Prostate gland (tissue), 2 donors: ENCODE data around the gene FKBP7.

Source experiments
- CTCF ChIP-seq, 4 experiments: fragments of 200-600 bp in 2 of 4; fragments of 450-650 bp in 2 of 4; sonication (generic) in 2 of 4; IDR thresholded peaks; 1 replicate in 3 of 4; 2 replicates in 1 of 4; pipeline ENCODE4 v1.5.1; 2016 to 2019; ENCODE audit warnings: antibody characterized with exemption in 4 of 4, mild to moderate bottlenecking in 2 of 4, moderate library complexity in 2 of 4
- POLR2A ChIP-seq: fragments of 450-650 bp; IDR thresholded peaks from one replicate; pipeline ENCODE4 v1.6.1; 2016; ENCODE audit warnings: antibody characterized with exemption, mild to moderate bottlenecking
- POLR2AphosphoS5 ChIP-seq: sonication (generic); formaldehyde crosslinking; IDR thresholded peaks from one replicate; pipeline ENCODE4 v1.6.1; 2017; ENCODE audit warnings: antibody characterized with exemption

DNA sequence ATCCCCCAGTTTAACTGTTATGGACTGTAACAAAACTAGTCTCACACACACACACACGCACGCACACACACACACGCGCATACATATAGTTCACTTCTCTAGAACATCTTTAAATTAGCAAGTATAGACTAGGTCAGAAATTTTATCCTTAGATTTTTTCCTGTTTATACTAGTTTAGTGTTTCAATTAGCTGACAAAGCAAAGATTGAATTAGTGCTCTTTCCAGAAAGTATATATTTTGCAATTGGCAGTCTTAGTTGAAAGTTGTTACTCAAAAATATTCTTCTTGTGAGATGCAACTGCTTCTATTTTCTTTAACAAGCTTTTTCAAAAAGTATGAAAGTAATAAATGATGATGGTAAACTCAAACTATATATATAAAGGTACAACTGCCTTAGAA lies 24.4 kb upstream of the FKBP7 start:
- TF ChIP-seq POLR2A (no peak), CTCF (IDR thresholded peaks at IDR 0.05) (no peak), POLR2AphosphoS5 (no peak)
